SJSA1 (cell line): ENCODE measurements around the gene KAZN. TPM values are rescaled to one million over a fixed set of nuclear protein-coding genes. Genes with fewer than 3 reads are reported as not detected.

Source experiments
- DNase-seq, 2 experiments: peaks; one replicate each; pipeline ENCODE4 v3.0.0-alpha.2; 2015 to 2020; ENCODE audit warnings: low spot score in 2 of 2, low read depth in 1 of 2
- H3K27ac ChIP-seq: fragments of 250-450 bp; sonication (Bioruptor Pico); 2 replicates; pipeline ENCODE4 v1.5.1; 2020; ENCODE audit warnings: mild to moderate bottlenecking, moderate library complexity
- H3K27me3 ChIP-seq: fragments of 250-450 bp; sonication (Bioruptor Pico); replicated peaks from 2 replicates; pipeline ENCODE4 v1.5.1; 2020; ENCODE audit warnings: mild to moderate bottlenecking, moderate library complexity
- H3K36me3 ChIP-seq: fragments of 250-450 bp; sonication (Bioruptor Pico); 2 replicates; pipeline ENCODE4 v1.5.1; 2020; ENCODE audit warnings: mild to moderate bottlenecking
- H3K4me1 ChIP-seq: fragments of 250-450 bp; sonication (Bioruptor Pico); replicated peaks from 2 replicates; pipeline ENCODE4 v1.6.1; 2021; ENCODE audit warnings: mild to moderate bottlenecking
- H3K4me3 ChIP-seq: fragments of 250-450 bp; sonication (Bioruptor Pico); 2 replicates; pipeline ENCODE4 v1.5.1; 2020; ENCODE audit warnings: mild to moderate bottlenecking
- H3K9me3 ChIP-seq: fragments of 250-450 bp; sonication (Bioruptor Pico); replicated peaks from 2 replicates; pipeline ENCODE4 v1.5.1; 2020; ENCODE audit warnings: mild to moderate bottlenecking
- total RNA-seq: library from RNA; depleted of rRNA; stranded (reverse); fragments of >200 nt; shearing (Covaris generic); gene quantifications from 2 replicates; pipeline ENCODE4 v1.2.3, GENCODE V29; 2014

KAZN gene
- total RNA-seq, 1 experiment from 2014 or later: 4.2 TPM

DNA sequence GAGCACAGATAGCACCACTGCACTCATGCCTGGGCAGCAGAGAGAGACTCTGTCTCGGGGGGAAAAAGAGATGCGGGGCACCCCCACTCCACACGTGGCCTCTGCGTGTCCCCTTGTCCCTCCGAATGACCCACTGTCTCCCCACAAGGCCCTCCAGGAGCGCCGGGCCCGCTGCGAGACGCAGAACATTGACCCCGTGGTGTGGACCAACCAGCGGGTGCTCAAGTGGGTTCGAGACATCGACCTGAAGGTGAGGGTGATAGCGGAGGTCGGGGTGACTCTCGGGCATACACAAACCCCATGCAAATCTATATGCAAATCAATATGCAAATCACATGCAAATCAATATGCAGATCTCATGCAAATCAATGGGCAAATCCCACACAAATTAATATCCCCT, 504.7 kb downstream of the KAZN start:
- no peak for DNase-seq
- H3K27ac ChIP-seq: no peak overlapping the region
- no peak overlapping the region for H3K4me3 ChIP-seq
- H3K4me1 ChIP-seq: no peaks in the 10 kb centered on the region
- peaks cover 4% of the 10 kb centered on the region; the same call in 1 of the 2 replicates for H3K9me3 ChIP-seq
- no peaks in the 10 kb centered on the region for H3K36me3 ChIP-seq
- no peaks in the 10 kb centered on the region for H3K27me3 ChIP-seq

DNA sequence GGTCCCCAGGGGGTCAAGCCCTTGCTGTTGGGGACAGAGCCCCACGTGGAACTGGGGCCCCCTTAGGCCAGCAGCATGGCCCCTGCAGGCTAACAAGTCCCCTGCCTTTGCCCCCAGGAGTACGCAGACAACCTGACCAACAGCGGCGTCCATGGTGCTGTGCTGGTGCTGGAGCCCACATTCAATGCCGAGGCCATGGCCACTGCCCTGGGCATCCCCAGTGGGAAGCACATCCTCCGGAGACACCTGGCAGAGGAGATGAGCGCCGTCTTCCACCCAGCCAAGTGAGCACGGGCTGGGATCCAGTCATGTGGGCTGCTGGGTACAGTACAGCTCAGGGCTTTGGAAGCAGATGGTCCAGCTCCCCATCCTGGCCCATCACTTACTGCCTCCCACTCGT, 505.4 kb downstream of the KAZN start:
- H3K4me3 ChIP-seq: no peak overlapping the region
- no peaks in the 10 kb centered on the region for H3K36me3 ChIP-seq
- no peaks in the 10 kb centered on the region for H3K27me3 ChIP-seq
- no peaks in the 10 kb centered on the region for H3K4me1 ChIP-seq
- DNase-seq: no peak
- peaks cover 4% of the 10 kb centered on the region; the same call in 1 of the 2 replicates for H3K9me3 ChIP-seq
- no peak overlapping the region for H3K27ac ChIP-seq

DNA sequence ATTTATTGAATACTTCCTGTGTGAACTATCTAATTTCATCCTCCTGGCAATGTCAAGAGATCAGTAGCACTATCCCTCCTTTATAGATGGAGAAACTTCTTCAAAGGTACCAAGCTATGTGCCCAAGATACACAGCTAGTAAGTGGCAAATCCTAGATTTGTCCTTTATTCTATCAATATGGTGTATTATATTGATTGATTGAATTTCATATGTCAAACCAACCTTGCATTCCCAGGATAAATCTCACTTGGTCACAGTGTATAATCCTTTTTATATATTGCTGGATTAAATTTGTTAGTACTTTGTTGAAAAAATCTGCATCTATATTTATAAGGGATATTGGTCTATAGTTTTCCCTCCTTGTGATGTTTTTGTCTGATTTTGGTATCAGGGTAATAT, 506.3 kb downstream of the KAZN start:
- H3K9me3 ChIP-seq: peaks cover 4% of the 10 kb centered on the region; the same call in 1 of the 2 replicates
- no peak overlapping the region for H3K27ac ChIP-seq
- no peak overlapping the region for H3K4me3 ChIP-seq
- H3K27me3 ChIP-seq: no peaks in the 10 kb centered on the region
- no peaks in the 10 kb centered on the region for H3K36me3 ChIP-seq
- DNase-seq: no peak
- H3K4me1 ChIP-seq: no peaks in the 10 kb centered on the region

DNA sequence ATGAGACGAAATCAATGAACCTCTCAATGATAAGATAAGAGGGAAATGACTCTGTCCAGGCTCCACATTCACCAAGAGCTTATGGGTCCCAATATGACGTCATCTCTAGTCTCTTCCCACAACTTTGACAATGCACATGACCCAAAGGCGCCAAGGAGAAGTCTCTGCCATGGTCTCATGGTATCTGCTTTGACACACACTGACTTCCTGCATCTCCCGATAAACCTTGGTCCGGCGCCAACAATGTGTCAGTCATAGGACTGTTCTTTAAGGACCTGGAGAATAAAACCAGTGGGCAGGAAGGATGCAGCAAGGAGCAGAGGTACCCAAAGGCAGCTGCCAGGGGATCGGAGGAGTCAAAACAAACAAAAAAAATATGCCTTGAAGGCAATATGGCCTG, 508.1 kb downstream of the KAZN start:
- Histone ChIP-seq H3K36me3 (no peaks in the 10 kb centered on the region), H3K4me1 (no peaks in the 10 kb centered on the region), H3K4me3 (no peak overlapping the region), H3K27me3 (no peaks in the 10 kb centered on the region), H3K27ac (no peak overlapping the region), H3K9me3 (peaks cover 4% of the 10 kb centered on the region; the same call in 1 of the 2 replicates)
- DNase-seq: no peak

DNA sequence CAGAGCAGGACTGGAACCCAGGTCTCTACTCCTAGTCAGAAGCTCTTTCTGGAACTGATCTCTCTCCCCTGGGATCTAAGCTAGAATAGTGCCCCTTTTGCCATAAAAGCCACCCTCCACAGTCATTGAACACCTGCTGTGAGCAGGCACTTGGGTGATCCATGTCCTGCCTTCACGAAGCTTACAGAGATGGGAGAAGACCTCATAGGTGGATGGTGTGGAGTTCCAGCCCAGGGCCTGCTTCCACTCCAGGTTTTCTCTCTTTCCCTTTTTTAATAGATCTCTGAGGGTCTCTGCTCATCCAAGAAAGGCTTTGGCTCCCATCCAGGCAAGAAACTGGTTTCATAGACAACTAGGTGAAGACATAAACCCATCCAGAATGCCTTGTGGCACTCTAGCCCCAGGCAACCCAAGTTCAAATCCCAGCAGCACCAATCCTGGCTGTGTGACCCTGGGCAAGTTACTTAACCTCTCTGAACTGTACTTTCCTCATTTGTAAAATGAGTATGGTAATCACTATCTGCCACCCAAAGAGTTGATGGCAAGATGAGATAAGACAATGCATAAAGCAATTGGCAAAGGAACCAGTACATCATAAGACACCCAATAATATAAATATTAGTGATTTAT, 508.7 kb downstream of the KAZN start:
- no peaks in the 10 kb centered on the region for H3K27me3 ChIP-seq
- H3K4me3 ChIP-seq: no peak overlapping the region
- H3K27ac ChIP-seq: no peak overlapping the region
- peaks cover 4% of the 10 kb centered on the region; the same call in 1 of the 2 replicates for H3K9me3 ChIP-seq
- H3K4me1 ChIP-seq: no peaks in the 10 kb centered on the region
- no peaks in the 10 kb centered on the region for H3K36me3 ChIP-seq
- DNase-seq: no peak

DNA sequence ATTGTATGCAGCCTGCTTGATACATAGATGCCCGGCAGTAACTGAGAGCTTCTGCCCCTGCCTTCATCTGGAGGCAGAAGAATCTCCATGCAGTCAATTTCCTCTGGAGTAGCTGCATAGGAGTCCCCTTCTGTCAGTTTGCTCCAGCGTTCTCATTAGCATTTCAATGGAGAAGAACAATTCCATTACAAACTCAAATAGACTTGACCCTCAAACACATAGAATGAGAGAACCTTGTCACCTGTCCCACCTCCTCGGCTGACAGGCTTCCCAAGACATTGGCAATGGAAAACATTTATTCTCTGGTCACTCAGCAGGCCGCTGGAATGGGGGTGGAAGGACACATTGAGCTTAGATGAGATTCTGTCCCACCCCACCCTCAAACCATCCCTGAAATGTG, 509.4 kb downstream of the KAZN start:
- H3K4me3 ChIP-seq: no peak overlapping the region

DNA sequence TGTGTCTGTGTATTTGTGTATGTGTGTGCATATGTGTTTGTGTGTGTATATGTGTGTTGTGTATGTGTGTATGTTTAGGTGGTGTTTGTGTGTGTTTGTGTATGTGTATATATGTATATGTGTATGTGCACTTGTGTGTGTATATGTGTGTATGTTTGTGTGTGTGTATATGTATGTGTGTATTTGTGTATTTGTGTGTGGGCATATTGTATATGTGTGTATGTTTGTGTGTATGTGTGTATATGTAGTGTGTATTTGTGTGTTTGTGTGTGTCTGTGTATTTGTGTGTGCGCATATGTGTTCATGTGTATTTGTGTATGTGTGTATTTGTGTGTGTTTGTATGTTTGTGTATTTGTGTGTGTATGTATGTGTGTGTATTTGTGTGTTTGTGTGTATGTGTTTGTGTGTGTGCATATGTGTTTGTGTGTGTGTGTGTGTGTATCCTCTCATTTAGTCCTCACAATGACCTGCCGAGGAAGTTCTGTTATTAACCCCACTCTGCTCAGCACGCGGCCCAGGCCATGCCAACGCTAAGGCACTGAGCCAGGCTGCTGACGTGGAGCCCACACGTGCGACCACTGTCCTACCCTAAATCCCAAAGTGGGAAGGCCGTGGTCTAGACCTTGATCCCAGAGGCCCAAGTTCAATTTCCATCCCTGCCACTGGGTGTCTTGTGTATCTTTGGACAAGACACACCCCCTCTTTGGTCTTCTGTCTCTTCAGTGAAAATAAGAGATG, 511.8 kb downstream of the KAZN start:
- H3K4me3 ChIP-seq: no peak overlapping the region
- no peaks in the 10 kb centered on the region for H3K9me3 ChIP-seq
- H3K27me3 ChIP-seq: no peaks in the 10 kb centered on the region
- DNase-seq: no peak
- no peak overlapping the region for H3K27ac ChIP-seq
- H3K4me1 ChIP-seq: no peaks in the 10 kb centered on the region
- H3K36me3 ChIP-seq: no peaks in the 10 kb centered on the region

More for the DNA sequence above, 509.4 kb downstream of the KAZN start:
- Histone ChIP-seq H3K9me3 (peaks cover 4% of the 10 kb centered on the region; the same call in 1 of the 2 replicates), H3K4me1 (no peaks in the 10 kb centered on the region), H3K27ac (no peak overlapping the region), H3K27me3 (no peaks in the 10 kb centered on the region), H3K36me3 (no peaks in the 10 kb centered on the region)
- DNase-seq: no peak

DNA sequence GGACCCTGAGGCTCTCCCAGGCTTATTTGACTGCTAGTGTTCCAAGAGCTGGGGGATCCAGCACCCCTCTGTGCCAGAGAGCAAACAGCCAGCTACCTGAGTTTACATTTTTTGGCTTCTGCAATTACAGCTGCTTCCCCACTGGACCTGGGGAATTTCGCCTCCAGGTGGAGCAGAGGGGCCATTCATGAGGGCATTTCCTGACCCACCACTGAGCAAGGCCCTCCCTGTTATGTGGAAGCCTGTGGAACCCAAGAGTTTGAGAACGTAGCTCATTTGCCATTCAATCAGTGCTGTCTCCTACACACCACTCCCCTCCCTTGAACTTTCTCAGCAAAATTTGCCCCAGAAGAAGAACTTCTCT, 512.4 kb downstream of the KAZN start:
- no peak for DNase-seq
- H3K4me1 ChIP-seq: no peaks in the 10 kb centered on the region

DNA sequence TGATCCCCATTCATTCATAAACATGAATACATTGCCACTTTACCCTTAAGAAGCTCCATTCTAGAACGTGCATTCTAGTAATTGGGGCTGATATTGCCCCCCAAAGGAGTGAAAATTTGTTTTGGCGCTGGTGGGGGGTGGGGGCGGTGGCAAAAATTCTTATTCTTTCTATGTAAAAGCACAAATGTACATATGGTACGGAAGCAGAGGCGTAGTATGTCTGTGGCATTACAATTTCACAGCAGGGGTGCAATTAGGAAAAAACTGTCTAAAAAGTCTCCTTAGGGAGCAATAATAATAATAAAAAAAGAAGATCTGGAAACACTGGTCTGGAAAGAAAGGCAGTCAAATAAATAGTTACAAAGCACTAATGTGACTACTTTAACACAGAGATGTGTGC, 514.7 kb downstream of the KAZN start:
- H3K36me3 ChIP-seq: no peaks in the 10 kb centered on the region
- no peak overlapping the region for H3K27ac ChIP-seq
- no peak overlapping the region for H3K4me3 ChIP-seq

More for the DNA sequence above, 512.4 kb downstream of the KAZN start:
- Histone ChIP-seq H3K36me3 (no peaks in the 10 kb centered on the region), H3K27me3 (no peaks in the 10 kb centered on the region), H3K27ac (no peak overlapping the region), H3K9me3 (no peaks in the 10 kb centered on the region), H3K4me3 (no peak overlapping the region)

DNA sequence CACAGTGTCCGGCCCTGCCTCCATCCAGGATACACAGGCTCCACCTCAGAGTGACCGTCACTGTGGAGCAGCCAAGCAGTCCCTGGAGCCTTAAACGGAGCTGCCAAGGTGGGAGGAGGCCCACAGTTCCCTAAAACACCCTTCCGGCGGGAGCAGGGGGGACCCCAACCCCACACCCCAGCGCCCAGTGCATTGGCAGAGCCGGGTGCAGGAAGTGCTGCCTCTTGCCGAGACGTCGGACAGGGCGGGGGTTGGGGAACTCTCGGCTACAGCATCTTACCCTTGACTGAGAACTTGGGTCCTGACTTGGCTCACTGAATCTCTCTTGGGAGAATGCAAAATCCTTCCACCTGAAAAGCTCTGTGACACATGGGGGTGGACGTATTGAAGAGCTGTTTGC, 516.4 kb downstream of the KAZN start:
- no peaks in the 10 kb centered on the region for H3K4me1 ChIP-seq
- H3K27me3 ChIP-seq: no peaks in the 10 kb centered on the region
- DNase-seq: no peak
- no peak overlapping the region for H3K27ac ChIP-seq
- H3K9me3 ChIP-seq: no peaks in the 10 kb centered on the region
- no peaks in the 10 kb centered on the region for H3K36me3 ChIP-seq
- no peak overlapping the region for H3K4me3 ChIP-seq

More for the DNA sequence above, 514.7 kb downstream of the KAZN start:
- no peaks in the 10 kb centered on the region for H3K4me1 ChIP-seq
- no peak for DNase-seq
- H3K27me3 ChIP-seq: no peaks in the 10 kb centered on the region
- no peaks in the 10 kb centered on the region for H3K9me3 ChIP-seq

DNA sequence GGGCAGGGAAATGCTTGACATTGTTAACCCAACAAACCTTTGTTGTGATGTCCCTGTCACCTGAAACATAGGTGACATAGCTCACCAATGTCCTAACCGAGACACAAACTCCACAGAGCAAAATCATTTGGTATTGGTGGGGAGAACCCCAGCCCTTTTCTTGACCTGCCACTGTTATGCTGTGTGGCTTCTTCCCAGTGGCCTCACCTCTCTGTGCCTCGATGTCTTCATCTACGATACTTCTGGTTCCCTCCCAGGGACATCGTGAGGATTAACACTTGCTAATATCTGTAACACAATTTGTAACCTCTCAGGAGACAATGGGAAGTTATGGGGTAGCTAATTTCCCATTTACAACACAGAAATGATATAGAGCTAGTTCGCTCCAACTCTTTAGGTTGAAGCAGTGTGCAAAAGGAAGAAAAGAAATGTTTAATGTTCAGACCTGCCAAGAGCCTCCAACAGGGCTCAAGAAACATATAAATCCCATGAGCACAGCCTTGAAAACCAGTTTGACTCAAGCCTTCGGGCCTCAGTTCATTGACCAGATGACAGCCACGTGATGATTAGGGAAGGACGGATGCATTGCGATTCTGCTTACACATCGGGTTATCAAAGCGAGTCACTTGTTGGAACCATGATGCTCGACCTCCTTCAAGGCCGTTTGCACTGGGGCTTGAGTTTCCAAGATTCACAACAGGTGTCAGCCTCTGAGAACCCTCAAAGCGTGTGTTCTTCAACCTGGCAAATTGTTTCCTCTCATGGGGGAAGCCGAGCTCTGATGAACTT, 517.3 kb downstream of the KAZN start:
- no peak for DNase-seq
- H3K27ac ChIP-seq: no peak overlapping the region
- H3K4me1 ChIP-seq: no peaks in the 10 kb centered on the region
- no peaks in the 10 kb centered on the region for H3K9me3 ChIP-seq
- H3K4me3 ChIP-seq: no peak overlapping the region
- H3K36me3 ChIP-seq: no peaks in the 10 kb centered on the region
- no peaks in the 10 kb centered on the region for H3K27me3 ChIP-seq

DNA sequence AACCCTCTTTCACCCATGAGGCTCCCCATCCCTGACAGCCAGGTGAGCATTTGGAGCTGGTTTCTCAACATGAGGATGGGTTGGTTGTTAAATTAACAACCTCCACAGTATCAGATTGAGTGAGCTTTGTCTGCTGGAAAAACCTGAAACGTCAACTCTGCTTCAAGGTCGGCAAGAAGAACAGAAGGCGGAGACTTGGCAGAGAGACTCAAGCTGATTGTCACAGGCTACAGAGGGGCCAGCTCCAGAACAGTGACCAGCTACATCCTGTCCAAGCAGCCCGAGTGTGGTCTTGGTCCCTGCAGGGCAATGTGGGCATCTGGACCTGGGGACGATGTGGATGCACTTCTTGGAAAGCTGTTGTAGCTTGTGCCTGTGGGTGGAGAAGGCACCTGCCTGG, 518.5 kb downstream of the KAZN start:
- DNase-seq: no peak
- Histone ChIP-seq H3K9me3 (no peaks in the 10 kb centered on the region), H3K27me3 (no peaks in the 10 kb centered on the region), H3K27ac (no peak overlapping the region), H3K36me3 (no peaks in the 10 kb centered on the region), H3K4me1 (no peaks in the 10 kb centered on the region), H3K4me3 (no peak overlapping the region)

DNA sequence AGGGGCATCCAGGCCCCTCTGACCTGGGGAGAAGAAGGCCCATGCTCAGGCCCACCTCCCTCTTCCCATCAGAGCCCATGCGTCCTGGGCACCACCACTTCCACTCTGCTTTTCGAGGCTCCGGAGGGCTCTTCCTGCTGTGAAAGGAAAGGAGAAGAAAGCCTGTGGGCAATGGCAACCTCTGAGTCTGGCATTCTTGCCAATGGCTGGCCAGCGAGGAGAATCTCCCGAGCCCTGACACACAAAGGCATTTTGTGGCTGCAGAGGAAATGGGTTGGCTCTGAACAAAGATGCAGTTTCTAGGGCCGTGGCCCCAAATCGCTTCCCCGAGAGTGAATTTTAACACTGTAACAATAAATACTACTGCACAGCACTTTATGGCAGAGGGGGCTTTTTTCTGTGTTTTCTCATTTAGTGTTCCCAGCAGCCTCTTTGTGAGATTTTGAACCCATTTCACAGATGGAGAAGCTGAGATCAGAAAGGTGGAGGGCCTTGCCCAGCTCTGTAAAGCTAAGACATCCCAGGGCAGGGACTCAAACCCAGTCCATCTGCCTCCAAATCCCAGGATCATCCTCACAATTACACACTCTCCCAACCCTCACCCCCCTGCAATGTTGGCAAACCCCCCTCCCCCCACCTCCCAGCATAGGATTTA, 519.3 kb downstream of the KAZN start:
- no peaks in the 10 kb centered on the region for H3K4me1 ChIP-seq
- H3K9me3 ChIP-seq: no peaks in the 10 kb centered on the region
- DNase-seq: no peak
- H3K36me3 ChIP-seq: no peaks in the 10 kb centered on the region
- H3K27ac ChIP-seq: no peak overlapping the region
- no peak overlapping the region for H3K4me3 ChIP-seq
- no peaks in the 10 kb centered on the region for H3K27me3 ChIP-seq
